Endothelial cell of umbilical vein (primary cell): ENCODE results near the gene CCDC12. TPM values are rescaled to one million over a fixed set of nuclear protein-coding genes. Genes with fewer than 3 reads are reported as not detected.

Experiments used
- BruUV-seq: library from RNA; stranded (reverse); fragments of 400-500 nt; replicated peaks from 2 replicates; lab custom pipeline; 2021; lab: Mats Ljungman, UMichigan
- CTCF ChIA-PET: fragments of 300-600, 350-600 bp; sonication (Branson Sonifier 250); formaldehyde crosslinking; loops from one replicate; lab custom pipeline; 2021; ENCODE audit warnings: antibody characterized with exemption, inconsistent platforms; lab: Charles Lee
- POLR2A ChIA-PET: fragments of 300-600, 350-600 bp; sonication (Branson Sonifier 250); formaldehyde crosslinking; loops from one replicate; lab custom pipeline; 2021; ENCODE audit warnings: antibody characterized with exemption, inconsistent platforms; lab: Charles Lee
- DNase-seq: peaks from one replicate; pipeline ENCODE4 v3.0.0-alpha.2; 2011; ENCODE audit warnings: low read depth, low spot score
- FAIRE-seq: peaks from 2 replicates; lab custom pipeline; 2011; peaks lifted over from hg19 to GRCh38; lab: Jason Lieb, UNC
- H2AFZ ChIP-seq: 2 replicates; pipeline ENCODE4 v1.6.0; 2012; ENCODE audit warnings: low read depth, low read length, control low read depth, inconsistent platforms
- H3K27ac ChIP-seq: 2 replicates; pipeline ENCODE4 v1.5.1; 2011; ENCODE audit warnings: low read depth, mild to moderate bottlenecking, control low read depth, low read length, moderate library complexity; ENCODE audit not compliant: insufficient read depth
- H3K27me3 ChIP-seq, 2 experiments: 2 replicates each; pipeline versions ENCODE4 v1.6.0 to v1.6.1; 2011; ENCODE audit warnings: low read length in 2 of 2, mixed read lengths in 1 of 2; ENCODE audit not compliant: control insufficient read depth in 2 of 2, insufficient read depth in 2 of 2
- H3K36me3 ChIP-seq, 2 experiments: 2 replicates in 1 of 2; 3 replicates in 1 of 2; pipeline ENCODE4 v1.5.1; 2011; ENCODE audit warnings: low read length in 2 of 2, mild to moderate bottlenecking in 1 of 2, moderate library complexity in 1 of 2; ENCODE audit not compliant: control insufficient read depth in 2 of 2, insufficient read depth in 2 of 2; ENCODE audit errors: extremely low read depth in 1 of 2
- H3K4me1 ChIP-seq: 3 replicates; pipeline ENCODE4 v1.5.1; 2011; ENCODE audit warnings: mild to moderate bottlenecking, low read length; ENCODE audit not compliant: control insufficient read depth, insufficient read depth; ENCODE audit errors: extremely low read depth
- H3K4me2 ChIP-seq: 2 replicates; pipeline ENCODE4 v1.6.1; 2011; ENCODE audit warnings: low read length, control low read depth, mixed read lengths; ENCODE audit not compliant: insufficient read depth
- H3K4me3 ChIP-seq, 3 experiments: fragments of 200-600 bp in 1 of 3; sonication (generic), shearing (Covaris generic) in 1 of 3; replicated peaks in 1 of 3; 2 replicates each; pipeline ENCODE4 v1.5.1; 2011 to 2016; ENCODE audit warnings: control low read depth in 3 of 3, low read length in 3 of 3, mild to moderate bottlenecking in 2 of 3, inconsistent platforms in 1 of 3, low read depth in 1 of 3, moderate library complexity in 1 of 3; ENCODE audit not compliant: insufficient read depth in 1 of 3
- H3K79me2 ChIP-seq: 2 replicates; pipeline ENCODE4 v1.6.0; 2012; ENCODE audit warnings: low read length, inconsistent platforms; ENCODE audit not compliant: control insufficient read depth, insufficient read depth
- H3K9ac ChIP-seq: replicated peaks from 2 replicates; pipeline ENCODE3; 2011; ENCODE audit warnings: low read length, control low read depth; ENCODE audit not compliant: insufficient read depth; ENCODE audit errors: extremely low read depth
- H3K9me1 ChIP-seq: replicated peaks from 3 replicates; pipeline ENCODE4 v1.6.0; 2011; ENCODE audit warnings: mild to moderate bottlenecking, low read length; ENCODE audit not compliant: control insufficient read depth, insufficient read depth; ENCODE audit errors: extremely low read depth
- H3K9me3 ChIP-seq: replicated peaks from 2 replicates; pipeline ENCODE4 v1.5.1; 2012; ENCODE audit warnings: low read length, inconsistent platforms; ENCODE audit not compliant: control insufficient read depth, insufficient read depth
- H4K20me1 ChIP-seq: replicated peaks from 2 replicates; pipeline ENCODE3; 2011; ENCODE audit warnings: mild to moderate bottlenecking, low read length; ENCODE audit not compliant: control insufficient read depth, insufficient read depth; ENCODE audit errors: extremely low read depth
- EZH2 ChIP-seq: IDR thresholded peaks from 2 replicates; pipeline ENCODE4 v1.6.1; 2012; ENCODE audit warnings: borderline replicate concordance, low read depth, mild to moderate bottlenecking, moderate library complexity, low read length, inconsistent platforms; ENCODE audit not compliant: severe bottlenecking
- FOS ChIP-seq: IDR thresholded peaks from 2 replicates; pipeline ENCODE4 v1.6.1; 2011; ENCODE audit warnings: mild to moderate bottlenecking, low read length, moderate library complexity, borderline replicate concordance; ENCODE audit not compliant: insufficient read depth
- GATA2 ChIP-seq: IDR thresholded peaks from 2 replicates; pipeline ENCODE4 v1.7.0; 2011; ENCODE audit warnings: low read depth, mild to moderate bottlenecking, moderate library complexity, mixed read lengths, low read length; ENCODE audit not compliant: insufficient read length, insufficient read depth
- JUN ChIP-seq: IDR thresholded peaks from 2 replicates; pipeline ENCODE4 v1.6.1; 2011; ENCODE audit warnings: borderline replicate concordance, low read depth; ENCODE audit not compliant: insufficient read length, insufficient read depth
- MYC ChIP-seq: IDR thresholded peaks from one replicate; pipeline ENCODE4 v1.6.1; 2011; ENCODE audit warnings: mild to moderate bottlenecking, low read depth, low read length
- POLR2A ChIP-seq: IDR thresholded peaks from 2 replicates; pipeline ENCODE4 v1.6.1; 2012; ENCODE audit warnings: low read depth, mild to moderate bottlenecking, control low read depth, low read length
- POLR2AphosphoS5 ChIP-seq: IDR thresholded peaks from 2 replicates; pipeline ENCODE4 v1.6.1; 2012; ENCODE audit warnings: low read depth, mild to moderate bottlenecking, control low read depth, low read length, moderate library complexity; ENCODE audit not compliant: insufficient read depth
- dilution Hi-C: fragments of 300-500 bp; cut with MboI; formaldehyde crosslinking; loops from one replicate; pipeline ENCODE4 v1.15.0; 2019; ENCODE audit warnings: low sequenced_read_pairs; ENCODE audit not compliant: extremely low pct_ligation_motif_present
- intact Hi-C: fragments of 100-400 bp; cut with micrococcal nuclease; formaldehyde crosslinking; loops from one replicate; pipeline ENCODE4 v1.10.0; 2022
- polyA plus RNA-seq, 4 experiments: library from polyadenylated mRNA; depleted of rRNA in 3 of 4; stranded (reverse) in 3 of 4; unstranded in 1 of 4; fragments of >200 nt; gene quantifications; 2 replicates each; pipeline versions ENCODE4 v1.2.1 to v1.2.3, GENCODE V29; 2011 to 2012; ENCODE audit warnings: missing spikeins in 1 of 4
- total RNA-seq: library from RNA; stranded (reverse); gene quantifications from 2 replicates; pipeline ENCODE4 v1.2.3, GENCODE V29; 2021
- TF ChIP-seq, protein P1 (sequence below), 2 donors: IDR thresholded peaks; 1 replicate in 1 of 2; 2 replicates in 1 of 2; pipeline ENCODE4 v1.5.1; 2011; ENCODE audit warnings: low read length in 2 of 2, mild to moderate bottlenecking in 2 of 2, moderate library complexity in 2 of 2, control low read depth in 1 of 2, inconsistent platforms in 1 of 2, low read depth in 1 of 2; ENCODE audit not compliant: insufficient read depth in 1 of 2; ENCODE audit errors: extremely low read depth in 1 of 2
- TF ChIP-seq, protein P2 (sequence below): IDR thresholded peaks from 2 replicates; pipeline ENCODE4 v1.6.1; 2011; ENCODE audit not compliant: insufficient read depth, insufficient read length

The CCDC12 gene
- total and polyA plus RNA-seq, 2 donors (not counting 3 experiments of a cell fraction or from before 2014, with no cell fraction given): 35.1 to 50.5 TPM

DNA sequence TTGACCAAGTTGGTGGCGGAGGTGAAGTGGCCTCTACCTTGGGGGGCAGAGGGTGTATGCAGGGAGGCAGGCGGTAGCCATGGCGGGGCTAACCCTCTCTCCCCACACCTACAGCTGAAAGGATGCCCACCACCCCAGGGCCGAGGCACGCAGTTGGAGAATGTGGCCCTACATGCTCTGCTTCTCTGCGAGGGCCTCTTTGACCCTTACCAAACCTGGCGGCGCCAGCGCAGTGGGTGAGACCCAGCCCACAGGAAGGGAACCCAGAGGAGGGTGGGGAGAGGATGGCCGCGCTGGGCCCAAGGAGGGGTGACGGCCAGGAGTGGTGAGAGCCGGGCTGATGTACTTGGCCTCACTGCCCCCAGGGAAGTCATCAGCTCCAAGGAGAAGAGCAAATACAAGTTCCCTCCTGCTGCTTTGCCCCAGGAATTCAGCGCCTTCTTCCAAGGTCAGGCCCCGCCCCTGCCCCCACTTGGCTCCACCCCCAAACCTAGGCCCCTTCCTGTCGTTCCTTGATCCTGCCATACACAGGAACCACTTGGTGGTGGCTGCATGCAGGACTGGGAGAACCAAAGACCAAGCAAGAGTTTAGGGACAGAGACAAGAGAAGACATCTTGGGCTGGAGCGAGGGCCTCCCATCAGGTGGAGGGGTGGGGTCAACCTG lies 12.7 kb upstream of the CCDC12 start:
- dilution Hi-C loops: no loop called here

More for the DNA sequence above, 12.7 kb upstream of the CCDC12 start:
- Histone ChIP-seq H3K4me1 (peaks cover 21% of the 10 kb centered on the region), H3K27me3 (no peaks in the 10 kb centered on the region), H3K9me3 (no peaks in the 10 kb centered on the region), H3K36me3 (peaks cover 3 to 15% of the 10 kb centered on the region in 2 experiments), H3K27ac (no peak overlapping the region), H2AFZ (no peak overlapping the region), H3K9me1 (no peaks in the 10 kb centered on the region), H3K79me2 (peaks cover 25% of the 10 kb centered on the region), H4K20me1 (no peaks in the 10 kb centered on the region), H3K4me3 (no peak overlapping the region), H3K4me2 (no peak overlapping the region), H3K9ac (no peak overlapping the region)
- ChIA-PET POLR2A (no interaction called here), CTCF (interaction anchor here (2.6 kb wide), 1 partner anchor 66 kb away, joined by 34 read pairs; no protein-coding TSS in a partner anchor)
- FAIRE-seq (no peak), DNase-seq (no peak)
- TF ChIP-seq, protein P1, sequence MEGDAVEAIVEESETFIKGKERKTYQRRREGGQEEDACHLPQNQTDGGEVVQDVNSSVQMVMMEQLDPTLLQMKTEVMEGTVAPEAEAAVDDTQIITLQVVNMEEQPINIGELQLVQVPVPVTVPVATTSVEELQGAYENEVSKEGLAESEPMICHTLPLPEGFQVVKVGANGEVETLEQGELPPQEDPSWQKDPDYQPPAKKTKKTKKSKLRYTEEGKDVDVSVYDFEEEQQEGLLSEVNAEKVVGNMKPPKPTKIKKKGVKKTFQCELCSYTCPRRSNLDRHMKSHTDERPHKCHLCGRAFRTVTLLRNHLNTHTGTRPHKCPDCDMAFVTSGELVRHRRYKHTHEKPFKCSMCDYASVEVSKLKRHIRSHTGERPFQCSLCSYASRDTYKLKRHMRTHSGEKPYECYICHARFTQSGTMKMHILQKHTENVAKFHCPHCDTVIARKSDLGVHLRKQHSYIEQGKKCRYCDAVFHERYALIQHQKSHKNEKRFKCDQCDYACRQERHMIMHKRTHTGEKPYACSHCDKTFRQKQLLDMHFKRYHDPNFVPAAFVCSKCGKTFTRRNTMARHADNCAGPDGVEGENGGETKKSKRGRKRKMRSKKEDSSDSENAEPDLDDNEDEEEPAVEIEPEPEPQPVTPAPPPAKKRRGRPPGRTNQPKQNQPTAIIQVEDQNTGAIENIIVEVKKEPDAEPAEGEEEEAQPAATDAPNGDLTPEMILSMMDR (IDR thresholded peaks at IDR 0.05; ENCODE audit: extremely low read depth in 1 of 2, insufficient read depth in 1 of 2, low read depth in 1 of 2, low read length in 2 of 2): no peak
- TF ChIP-seq, protein P2, sequence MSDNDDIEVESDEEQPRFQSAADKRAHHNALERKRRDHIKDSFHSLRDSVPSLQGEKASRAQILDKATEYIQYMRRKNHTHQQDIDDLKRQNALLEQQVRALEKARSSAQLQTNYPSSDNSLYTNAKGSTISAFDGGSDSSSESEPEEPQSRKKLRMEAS: no peak
- TF ChIP-seq POLR2AphosphoS5 (no peak), POLR2A (no peak), MYC (no peak), EZH2 (no peak), JUN (no peak), FOS (no peak), GATA2 (no peak)
- BruUV-seq: no TSS peak
- intact Hi-C loops: no loop called here
